GM13976 (cell line): ENCODE measurements around the gene RNF4.

Source experiments
- DNase-seq: peaks from one replicate; pipeline ENCODE4 v3.0.0; 2012; ENCODE audit warnings: low spot score
- in situ Hi-C: fragments of 300-500 bp; cut with MboI; formaldehyde crosslinking; loops from one replicate; pipeline ENCODE4 v1.12.0; 2022; ENCODE audit warnings: low sequenced_read_pairs, mixed read lengths, inconsistent platforms; ENCODE audit not compliant: unreplicated experiment
- TF ChIP-seq, protein P1 (sequence below): IDR thresholded peaks from 2 replicates; pipeline ENCODE4 v1.5.1; 2012; ENCODE audit warnings: borderline replicate concordance, mild to moderate bottlenecking; ENCODE audit not compliant: insufficient read depth; ENCODE audit errors: extremely low read depth, missing control alignments, control extremely low read depth

Gene RNF4

DNA sequence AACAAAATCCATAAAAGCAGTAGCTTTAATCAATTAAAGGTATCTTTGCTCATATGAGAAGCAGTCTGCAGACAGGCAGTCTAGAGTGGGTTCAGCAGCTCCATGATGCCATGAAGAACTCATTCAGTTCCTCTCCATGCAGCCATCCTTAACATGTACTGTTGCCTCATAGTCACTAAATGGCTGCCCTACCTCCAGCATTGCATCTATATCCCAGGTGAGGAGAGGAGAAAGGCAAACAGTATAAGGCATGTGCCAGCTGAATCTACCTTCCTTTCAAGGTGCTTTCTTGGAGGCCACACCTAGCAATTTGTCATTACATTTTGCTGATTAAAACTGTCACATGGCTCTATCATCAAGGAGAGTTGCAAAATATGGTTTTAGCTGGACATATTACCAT is 36.9 kb upstream of the RNF4 start:
- TF ChIP-seq, protein P1, sequence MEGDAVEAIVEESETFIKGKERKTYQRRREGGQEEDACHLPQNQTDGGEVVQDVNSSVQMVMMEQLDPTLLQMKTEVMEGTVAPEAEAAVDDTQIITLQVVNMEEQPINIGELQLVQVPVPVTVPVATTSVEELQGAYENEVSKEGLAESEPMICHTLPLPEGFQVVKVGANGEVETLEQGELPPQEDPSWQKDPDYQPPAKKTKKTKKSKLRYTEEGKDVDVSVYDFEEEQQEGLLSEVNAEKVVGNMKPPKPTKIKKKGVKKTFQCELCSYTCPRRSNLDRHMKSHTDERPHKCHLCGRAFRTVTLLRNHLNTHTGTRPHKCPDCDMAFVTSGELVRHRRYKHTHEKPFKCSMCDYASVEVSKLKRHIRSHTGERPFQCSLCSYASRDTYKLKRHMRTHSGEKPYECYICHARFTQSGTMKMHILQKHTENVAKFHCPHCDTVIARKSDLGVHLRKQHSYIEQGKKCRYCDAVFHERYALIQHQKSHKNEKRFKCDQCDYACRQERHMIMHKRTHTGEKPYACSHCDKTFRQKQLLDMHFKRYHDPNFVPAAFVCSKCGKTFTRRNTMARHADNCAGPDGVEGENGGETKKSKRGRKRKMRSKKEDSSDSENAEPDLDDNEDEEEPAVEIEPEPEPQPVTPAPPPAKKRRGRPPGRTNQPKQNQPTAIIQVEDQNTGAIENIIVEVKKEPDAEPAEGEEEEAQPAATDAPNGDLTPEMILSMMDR = no peak
- in situ Hi-C loops = no loop called here
- DNase-seq = no peak

DNA sequence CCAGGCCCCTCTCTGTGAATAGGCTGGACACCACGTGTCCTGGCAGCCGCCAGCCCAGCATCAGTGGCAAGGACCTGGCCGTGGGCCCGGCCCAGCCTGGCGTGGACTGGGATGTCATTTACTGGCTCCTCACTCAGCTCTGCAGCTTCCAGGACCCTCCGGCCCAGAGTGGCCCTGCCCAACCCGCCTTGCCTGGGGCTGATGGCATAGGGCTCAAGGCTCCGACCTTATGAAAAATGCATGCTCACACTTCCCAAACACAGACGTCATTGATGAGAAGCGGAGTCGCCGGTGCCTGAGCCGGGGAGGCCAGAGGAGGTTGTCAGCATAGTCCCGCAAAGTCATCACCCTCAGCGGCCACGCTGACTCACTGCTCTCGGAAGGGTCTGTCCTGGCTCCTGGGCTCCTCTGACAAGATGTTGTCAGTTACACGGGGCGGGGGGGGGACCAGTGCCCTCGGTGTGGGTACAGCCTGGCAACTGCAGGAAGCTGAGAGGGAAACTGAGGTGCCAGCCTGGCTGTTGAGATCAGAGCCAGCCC is 35.8 kb upstream of the RNF4 start:
- DNase-seq = no peak
- TF ChIP-seq, protein P1 = no peak
- in situ Hi-C loops = no loop called here

DNA sequence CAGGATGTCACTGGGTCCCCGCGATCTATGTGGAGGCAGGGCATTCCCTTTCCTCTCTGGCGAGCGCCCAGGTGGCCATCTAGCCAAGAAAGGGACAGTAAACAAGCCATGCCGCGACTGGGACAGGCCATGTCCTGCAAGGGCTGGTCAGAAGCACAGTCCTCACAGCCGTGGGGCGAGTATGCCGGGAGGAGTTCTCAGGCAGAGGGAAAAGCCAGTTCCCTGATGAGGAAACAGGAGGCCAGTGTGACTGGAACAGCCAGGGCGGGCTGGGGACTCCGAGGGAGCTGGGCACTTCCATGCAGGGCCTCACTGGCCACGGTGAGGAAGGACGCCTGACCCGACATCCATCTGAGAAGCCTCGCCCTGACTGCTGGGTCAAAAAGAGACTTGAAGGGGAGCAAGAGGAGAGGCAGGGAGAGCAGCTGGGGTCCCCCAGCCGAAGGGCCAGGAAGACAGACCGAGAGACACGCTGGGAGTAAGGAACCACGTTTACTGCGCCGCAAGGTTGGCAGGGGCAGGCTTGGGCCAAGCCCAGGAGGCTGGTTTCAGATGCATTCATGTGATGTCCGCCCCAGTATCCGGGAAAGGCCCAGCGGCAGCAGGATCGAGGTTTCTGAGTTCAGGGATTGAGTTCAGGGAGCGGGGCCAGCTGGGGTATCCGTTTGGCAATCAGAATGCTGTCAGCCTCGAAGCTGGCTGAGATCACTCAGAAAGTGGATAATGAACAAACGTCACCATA is 35.1 kb upstream of the RNF4 start:
- in situ Hi-C loops = no loop called here
- no peak for DNase-seq
- TF ChIP-seq, protein P1 = no peak

DNA sequence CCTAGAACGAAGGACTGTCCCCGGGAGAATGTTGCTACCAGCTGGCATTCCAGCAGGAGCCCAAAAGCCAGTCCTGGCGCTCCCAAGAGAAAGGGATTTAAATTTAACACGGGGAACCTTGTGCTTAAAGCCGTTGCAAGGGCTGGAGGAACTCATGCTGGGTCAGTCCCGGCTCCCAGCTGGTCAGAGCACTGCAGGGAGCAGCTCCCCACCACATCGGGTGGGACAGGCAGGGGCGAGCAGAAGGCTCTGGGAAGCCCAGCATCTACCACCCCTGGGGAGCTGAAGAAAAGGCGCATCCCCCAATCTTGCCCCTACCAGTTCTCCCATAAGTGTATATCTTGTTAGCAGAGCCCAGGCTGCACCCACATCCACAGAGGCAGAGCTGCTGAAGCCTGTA is 34.5 kb upstream of the RNF4 start:
- TF ChIP-seq, protein P1 = no peak
- in situ Hi-C loops = no loop called here
- no peak for DNase-seq

DNA sequence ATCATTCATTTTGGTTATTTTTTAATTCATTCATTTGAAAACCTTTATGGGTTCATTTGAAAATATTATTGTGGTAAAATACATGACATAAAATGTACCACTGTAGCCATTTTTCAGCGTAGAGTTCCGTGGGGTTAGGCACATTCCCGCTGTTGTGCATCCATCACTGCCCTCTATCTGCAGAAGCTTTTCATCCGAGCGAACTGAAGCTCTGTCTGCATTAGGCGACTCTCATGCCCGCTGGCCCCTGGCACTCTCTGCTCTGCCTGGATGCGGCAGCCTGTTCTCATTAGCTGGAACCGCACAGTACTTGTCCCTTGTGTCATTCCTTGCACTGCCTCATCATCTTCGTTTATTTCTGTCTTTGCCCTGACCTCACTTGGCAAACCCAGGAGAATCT is 32.6 kb upstream of the RNF4 start:
- DNase-seq = no peak
- TF ChIP-seq, protein P1 = no peak
- in situ Hi-C loops = no loop called here

DNA sequence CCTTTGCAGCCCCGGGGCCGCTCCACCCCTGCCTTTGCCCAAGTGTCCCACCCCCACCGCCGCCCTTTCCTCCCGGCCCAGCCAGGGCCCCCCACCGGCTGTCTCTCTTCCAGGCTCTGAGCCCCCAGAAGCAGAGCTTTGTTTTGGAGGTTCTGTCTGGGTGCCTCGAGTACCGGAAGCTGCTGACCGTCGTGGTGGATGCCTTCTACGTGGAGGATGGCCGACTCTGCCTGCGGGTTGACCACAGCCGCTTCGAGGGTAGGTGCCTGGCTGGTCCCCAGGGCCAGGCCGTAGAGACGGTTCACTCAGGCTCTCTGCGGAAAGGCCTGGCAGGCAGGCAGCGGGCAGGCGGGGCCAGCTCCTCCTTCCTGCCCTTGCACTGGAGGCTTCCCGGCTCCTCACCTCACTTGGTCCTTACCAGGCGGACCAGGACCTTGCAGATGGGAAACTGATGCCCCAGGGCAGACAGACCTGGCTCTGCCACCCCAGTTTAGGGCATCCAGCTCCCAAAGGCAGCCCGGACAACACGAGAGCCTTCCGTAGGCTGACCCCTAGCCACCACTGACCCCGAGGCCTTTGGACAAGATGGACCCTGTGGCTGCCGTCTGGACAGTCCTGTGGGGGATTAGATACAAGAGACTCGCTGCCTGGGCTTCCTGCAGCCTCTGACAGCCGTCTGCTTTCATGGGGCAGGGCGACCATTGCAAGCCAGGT is 32.0 kb upstream of the RNF4 start:
- in situ Hi-C loops = no loop called here
- TF ChIP-seq, protein P1 = no peak
- DNase-seq = no peak
